Endothelial cell of umbilical vein (primary cell): ENCODE measurements around the gene WDR74.

Experiments
- EZH2 ChIP-seq: IDR thresholded peaks from 2 replicates; pipeline ENCODE4 v1.6.1; 2012; ENCODE audit warnings: borderline replicate concordance, low read depth, mild to moderate bottlenecking, moderate library complexity, low read length, inconsistent platforms; ENCODE audit not compliant: severe bottlenecking
- POLR2A ChIP-seq: IDR thresholded peaks from 2 replicates; pipeline ENCODE4 v1.6.1; 2012; ENCODE audit warnings: low read depth, mild to moderate bottlenecking, control low read depth, low read length
- POLR2AphosphoS5 ChIP-seq: IDR thresholded peaks from 2 replicates; pipeline ENCODE4 v1.6.1; 2012; ENCODE audit warnings: low read depth, mild to moderate bottlenecking, control low read depth, low read length, moderate library complexity; ENCODE audit not compliant: insufficient read depth
- TF ChIP-seq, protein P1 (sequence below), 2 donors: IDR thresholded peaks; 1 replicate in 1 of 2; 2 replicates in 1 of 2; pipeline ENCODE4 v1.5.1; 2011; ENCODE audit warnings: low read length in 2 of 2, mild to moderate bottlenecking in 2 of 2, moderate library complexity in 2 of 2, control low read depth in 1 of 2, inconsistent platforms in 1 of 2, low read depth in 1 of 2; ENCODE audit not compliant: insufficient read depth in 1 of 2; ENCODE audit errors: extremely low read depth in 1 of 2

DNA sequence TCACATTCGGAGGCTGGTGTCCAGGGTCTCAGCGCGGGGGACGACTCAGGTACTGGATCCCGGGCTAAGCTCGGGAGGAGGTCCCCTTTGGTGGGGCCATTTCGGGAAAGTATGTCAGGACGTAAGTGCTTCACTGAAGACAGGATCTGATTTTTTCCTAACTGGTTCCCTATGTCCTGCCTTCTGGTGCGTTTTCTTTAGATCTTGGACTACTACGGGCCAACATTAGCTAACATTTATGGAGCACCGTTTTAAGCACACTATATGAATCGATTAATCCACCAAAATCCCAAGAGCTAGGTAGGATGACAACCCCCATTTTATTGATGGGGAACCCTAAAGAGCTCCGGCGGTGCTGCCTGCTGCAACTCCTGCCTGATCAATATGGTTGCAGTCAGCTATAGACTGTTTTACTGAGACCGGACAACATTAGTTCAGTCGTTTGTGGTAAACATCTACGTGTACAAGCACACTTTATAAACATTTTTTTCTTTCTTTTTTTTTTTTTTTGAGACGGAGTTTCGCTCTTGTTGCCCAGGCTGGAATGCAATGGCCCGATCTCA lies 17.0 kb upstream of the WDR74 start:
- TF ChIP-seq, protein P1, sequence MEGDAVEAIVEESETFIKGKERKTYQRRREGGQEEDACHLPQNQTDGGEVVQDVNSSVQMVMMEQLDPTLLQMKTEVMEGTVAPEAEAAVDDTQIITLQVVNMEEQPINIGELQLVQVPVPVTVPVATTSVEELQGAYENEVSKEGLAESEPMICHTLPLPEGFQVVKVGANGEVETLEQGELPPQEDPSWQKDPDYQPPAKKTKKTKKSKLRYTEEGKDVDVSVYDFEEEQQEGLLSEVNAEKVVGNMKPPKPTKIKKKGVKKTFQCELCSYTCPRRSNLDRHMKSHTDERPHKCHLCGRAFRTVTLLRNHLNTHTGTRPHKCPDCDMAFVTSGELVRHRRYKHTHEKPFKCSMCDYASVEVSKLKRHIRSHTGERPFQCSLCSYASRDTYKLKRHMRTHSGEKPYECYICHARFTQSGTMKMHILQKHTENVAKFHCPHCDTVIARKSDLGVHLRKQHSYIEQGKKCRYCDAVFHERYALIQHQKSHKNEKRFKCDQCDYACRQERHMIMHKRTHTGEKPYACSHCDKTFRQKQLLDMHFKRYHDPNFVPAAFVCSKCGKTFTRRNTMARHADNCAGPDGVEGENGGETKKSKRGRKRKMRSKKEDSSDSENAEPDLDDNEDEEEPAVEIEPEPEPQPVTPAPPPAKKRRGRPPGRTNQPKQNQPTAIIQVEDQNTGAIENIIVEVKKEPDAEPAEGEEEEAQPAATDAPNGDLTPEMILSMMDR (IDR thresholded peaks at IDR 0.05; ENCODE audit: extremely low read depth in 1 of 2, insufficient read depth in 1 of 2, low read depth in 1 of 2, low read length in 2 of 2) = no peak
- TF ChIP-seq POLR2A (no peak), POLR2AphosphoS5 (no peak), EZH2 (no peak)
